Stimulated activated CD4-positive, alpha-beta T cell treated with anti-CD3 and anti-CD28 coated beads, Interleukin-1b, Interleukin-23, amount 100 ng/mL, for 1 hour (primary cell): Measurements from ENCODE around the gene HACE1.

ENCODE experiments used
- DNase-seq, 2 donors: peaks; one replicate each; pipeline ENCODE4 v3.0.0-alpha.2; 2020; ENCODE audit warnings: low read depth in 2 of 2

The HACE1 gene

GRCh38 chr6:104689551-104690205, 170.0 kb downstream of the HACE1 start:
- no peak for DNase-seq

- DNase-seq: no peak
These were observed 171.3 kb downstream of the HACE1 start for GRCh38 chr6:104688283-104688969.

GRCh38 chr6:104686550-104687175, 173.1 kb downstream of the HACE1 start:
- no peak for DNase-seq

GRCh38 chr6:104685871-104686549, 173.7 kb downstream of the HACE1 start:
- no peak for DNase-seq

GRCh38 chr6:104684911-104685415, 174.8 kb downstream of the HACE1 start:
- no peak for DNase-seq

GRCh38 chr6:104683809-104684208, 175.9 kb downstream of the HACE1 start:
- no peak for DNase-seq

- DNase-seq: peak; percentile 22 to 50
These were observed 176.7 kb downstream of the HACE1 start for GRCh38 chr6:104682722-104683643.

GRCh38 chr6:104680539-104680938, 179.2 kb downstream of the HACE1 start:
- DNase-seq: no peak

GRCh38 chr6:104679971-104680370, 179.7 kb downstream of the HACE1 start:
- DNase-seq: no peak
